Stimulated activated CD4-positive, alpha-beta T cell treated with anti-CD3 and anti-CD28 coated beads, Interleukin-15, amount 100 ng/mL, for 1 hour (primary cell): ENCODE data around the gene URAD.

ENCODE experiments used
- DNase-seq, 2 donors: peaks; one replicate each; pipeline ENCODE4 v3.0.0-alpha.2; 2020; ENCODE audit warnings: low read depth in 1 of 2, low spot score in 1 of 2

Gene URAD

GRCh38 chr13:28000567-28000966 lies 12.1 kb upstream of the URAD start:
- no peak for DNase-seq

GRCh38 chr13:27997904-27998522 lies 9.5 kb upstream of the URAD start:
- no peak for DNase-seq

GRCh38 chr13:27991881-27992280 lies 3.4 kb upstream of the URAD start:
- no peak for DNase-seq

GRCh38 chr13:27985600-27985999 lies 2.9 kb downstream of the URAD start:
- DNase-seq = no peak

- DNase-seq = no peak
Measured at GRCh38 chr13:27982361-27982760, 6.1 kb downstream of the URAD start.

GRCh38 chr13:27981006-27981708 lies 7.3 kb downstream of the URAD start:
- no peak for DNase-seq

- DNase-seq = no peak
Measured at GRCh38 chr13:27980280-27980998, 8.1 kb downstream of the URAD start.

- DNase-seq = no peak
Measured at GRCh38 chr13:27979765-27980279, 8.7 kb downstream of the URAD start.

- DNase-seq = no peak
Measured at GRCh38 chr13:27979001-27979643, 9.4 kb downstream of the URAD start.

- DNase-seq = no peak
Measured at GRCh38 chr13:27978301-27978968, 10.1 kb downstream of the URAD start.

- no peak for DNase-seq
Measured at GRCh38 chr13:27977476-27978300, 10.8 kb downstream of the URAD start.

- no peak for DNase-seq
Measured at GRCh38 chr13:27976362-27977091, 12.0 kb downstream of the URAD start.

GRCh38 chr13:27975564-27976361 lies 12.7 kb downstream of the URAD start:
- DNase-seq = no peak

- DNase-seq = no peak
Measured at GRCh38 chr13:27973961-27974662, 14.4 kb downstream of the URAD start.

- DNase-seq = no peak
Measured at GRCh38 chr13:27973291-27973690, 15.2 kb downstream of the URAD start.

GRCh38 chr13:27972478-27972820 lies 16.0 kb downstream of the URAD start:
- no peak for DNase-seq

- DNase-seq = no peak
Measured at GRCh38 chr13:27971776-27972477, 16.6 kb downstream of the URAD start.

GRCh38 chr13:27971236-27971645 lies 17.3 kb downstream of the URAD start:
- DNase-seq = no peak
